Renal pelvis (tissue), 4 donors: ENCODE results near the gene SRGAP1. TPM values are rescaled to one million over a fixed set of nuclear protein-coding genes. Genes with fewer than 3 reads are reported as not detected.

ENCODE experiments used
- DNase-seq: peaks from one replicate; pipeline ENCODE4 v3.0.0-alpha.2; 2013
- polyA plus RNA-seq, 3 donors: library from polyadenylated mRNA; unstranded; fragments of 120-200 nt; gene quantifications; one replicate each; pipeline ENCODE4 v1.2.1, GENCODE V29; 2013; ENCODE audit not compliant: insufficient read length in 3 of 3

SRGAP1 gene
- polyA plus RNA-seq, 3 donors = 19.7 to 33.4 (median 24.3) TPM

- no peak for DNase-seq
These were observed 60.2 kb downstream of the SRGAP1 start for GRCh38 chr12:63904653-63905052.

- no peak for DNase-seq
These were observed 61.0 kb downstream of the SRGAP1 start for GRCh38 chr12:63905544-63905943.

- no peak for DNase-seq
These were observed 62.4 kb downstream of the SRGAP1 start for GRCh38 chr12:63906876-63907275.

- DNase-seq = no peak
These were observed 63.1 kb downstream of the SRGAP1 start for GRCh38 chr12:63907561-63907960.

- no peak for DNase-seq
These were observed 65.2 kb downstream of the SRGAP1 start for GRCh38 chr12:63909746-63910145.

GRCh38 chr12:63911341-63911740 lies 66.8 kb downstream of the SRGAP1 start:
- no peak for DNase-seq

- DNase-seq = no peak
These were observed 68.2 kb downstream of the SRGAP1 start for GRCh38 chr12:63912651-63913050.

GRCh38 chr12:63913929-63914328 lies 69.4 kb downstream of the SRGAP1 start:
- DNase-seq = no peak

GRCh38 chr12:63915105-63915800 lies 70.8 kb downstream of the SRGAP1 start:
- peak; percentile 31 for DNase-seq

GRCh38 chr12:63916561-63917476 lies 72.3 kb downstream of the SRGAP1 start:
- DNase-seq = no peak

GRCh38 chr12:63917477-63917862 lies 73.0 kb downstream of the SRGAP1 start:
- no peak for DNase-seq

- peak; percentile 74 for DNase-seq
These were observed 73.6 kb downstream of the SRGAP1 start for GRCh38 chr12:63917864-63918799.

GRCh38 chr12:63918800-63919300 lies 74.3 kb downstream of the SRGAP1 start:
- no peak for DNase-seq

GRCh38 chr12:63919756-63920155 lies 75.3 kb downstream of the SRGAP1 start:
- DNase-seq = no peak

GRCh38 chr12:63921157-63921556 lies 76.7 kb downstream of the SRGAP1 start:
- no peak for DNase-seq

- no peak for DNase-seq
These were observed 78.0 kb downstream of the SRGAP1 start for GRCh38 chr12:63922474-63922873.

- DNase-seq = no peak
These were observed 80.3 kb downstream of the SRGAP1 start for GRCh38 chr12:63924781-63925180.

GRCh38 chr12:63927511-63927910 lies 83.0 kb downstream of the SRGAP1 start:
- no peak for DNase-seq

GRCh38 chr12:63928305-63928704 lies 83.8 kb downstream of the SRGAP1 start:
- DNase-seq = no peak

- no peak for DNase-seq
These were observed 84.9 kb downstream of the SRGAP1 start for GRCh38 chr12:63929426-63929825.

- DNase-seq = no peak
These were observed 86.5 kb downstream of the SRGAP1 start for GRCh38 chr12:63930971-63931370.

- DNase-seq = no peak
These were observed 87.2 kb downstream of the SRGAP1 start for GRCh38 chr12:63931703-63932102.
